ENCODE data around the gene CCDC192. TPM values are rescaled to one million over a fixed set of nuclear protein-coding genes. Genes with fewer than 3 reads are reported as not detected.

Gene CCDC192
- total and polyA plus RNA-seq, 2 of the 4 experiments (the other 2 are of a cell fraction), result not detected

DNA sequence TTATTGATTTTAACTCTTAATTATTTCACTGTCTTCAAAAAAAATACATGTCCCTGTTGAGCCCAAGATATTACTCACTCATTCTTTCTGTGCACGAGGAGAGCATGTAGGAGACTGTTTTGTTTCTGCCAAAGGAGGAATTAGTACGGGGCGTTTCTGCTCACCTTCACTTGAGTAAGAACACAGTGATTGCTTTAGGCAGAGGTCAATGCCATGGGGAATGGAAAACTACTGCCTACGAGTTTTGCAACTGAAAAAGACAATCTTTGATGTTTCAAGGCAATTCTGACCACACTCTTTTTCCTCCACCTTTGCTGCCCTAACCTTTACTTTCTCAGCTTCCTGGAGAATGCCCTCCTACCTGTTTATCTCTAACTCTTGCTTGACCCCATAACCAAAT is 109.4 kb downstream of the CCDC192 start:
- ATAC-seq (ENCODE audit: low read depth), result no peak
- WGBS, 2 experiments (ENCODE audit: extremely low coverage in 2 of 2, insufficient read length in 1 of 2), result no CpG with 5 or more reads among the region's 4 CpGs
- ChIA-PET POLR2A (ENCODE audit: unreplicated experiment) (no interaction called here), CTCF (no interaction called here)
- Histone ChIP-seq H2AK9ac (replicated peaks; ENCODE audit: low read depth, low read length, poor library complexity) (no peak overlapping the region), H3K27ac (ENCODE audit: insufficient read depth, low read length) (no peak overlapping the region), H3K9me3 (ENCODE audit: control insufficient read depth, insufficient read depth, low read length) (no peaks in the 10 kb centered on the region), H3K27me3 (ENCODE audit: control insufficient read depth, insufficient read depth, low read length) (no peaks in the 10 kb centered on the region), H3K4me3 (ENCODE audit: insufficient read depth, low read depth, low read length) (no peak overlapping the region), H2BK15ac (ENCODE audit: low read depth, low read length) (peak overlapping the region; percentile 19; the same call in 1 of the 3 replicates), H4K5ac (ENCODE audit: low read depth, low read length) (peak overlapping the region; percentile 42; the same call in 1 of the 2 replicates), H2BK5ac (ENCODE audit: low read depth, low read length, poor library complexity, severe bottlenecking) (peak overlapping the region; percentile 63), H4K91ac (ENCODE audit: insufficient read depth, low read depth, low read length) (peak overlapping the region; percentile 50), H3K18ac (ENCODE audit: low read depth, low read length) (peak overlapping the region; percentile 38; the same call in 1 of the 2 replicates), H2BK120ac (ENCODE audit: low read depth, low read length) (peak overlapping the region; percentile 95), H3K79me1 (ENCODE audit: low read depth in 1 of 2, low read length in 2 of 2) (no peaks in the 10 kb centered on the region), H4K20me1 (ENCODE audit: insufficient read depth, low read length) (no peaks in the 10 kb centered on the region), H3K56ac (ENCODE audit: extremely low read depth, insufficient read depth, low read length) (no peak overlapping the region), H3K4ac (ENCODE audit: low read depth, low read length) (peak overlapping the region; percentile 70), H3K9me1 (ENCODE audit: insufficient read depth, low read length) (no peaks in the 10 kb centered on the region), H3K4me1 (ENCODE audit: control insufficient read depth, insufficient read depth, low read length) (peaks cover 11% of the 10 kb centered on the region), H2BK20ac (ENCODE audit: low read depth, low read length) (peak overlapping the region; percentile 86), H2AFZ (replicated peaks; ENCODE audit: low read length, poor library complexity) (no peak overlapping the region), H3K23ac (ENCODE audit: low read depth, low read length) (peak overlapping the region; percentile 84; the same call in 1 of the 2 replicates), H4K8ac (ENCODE audit: low read depth in 2 of 2, low read length in 2 of 2) (peak overlapping the region in 1 of 2 experiments; percentile 54; a peak in 2 of 4 replicates), H3K14ac (replicated peaks; ENCODE audit: low read depth, low read length) (peak overlapping the region; percentile 76), H2AK5ac (ENCODE audit: low read depth, low read length) (no peak overlapping the region; the same call in 1 of the 2 replicates), H3K4me2 (ENCODE audit: low read depth, low read length) (no peak overlapping the region), H3K36me3 (ENCODE audit: control insufficient read depth, insufficient read depth, low read length) (no peaks in the 10 kb centered on the region), H3K9ac (ENCODE audit: low read depth, low read length) (no peak overlapping the region)
- in situ Hi-C loops (cut with MboI; ENCODE audit: low sequenced_read_pairs) (no loop called here), dilution Hi-C loops (cut with HindIII; ENCODE audit: low sequenced_read_pairs, unreplicated experiment) (no loop called here), intact Hi-C loops (cut with micrococcal nuclease) (loop anchor here (5.0 kb wide), 1 partner anchor 50 kb away; no protein-coding TSS in a partner anchor)
- TF ChIP-seq, protein P1, sequence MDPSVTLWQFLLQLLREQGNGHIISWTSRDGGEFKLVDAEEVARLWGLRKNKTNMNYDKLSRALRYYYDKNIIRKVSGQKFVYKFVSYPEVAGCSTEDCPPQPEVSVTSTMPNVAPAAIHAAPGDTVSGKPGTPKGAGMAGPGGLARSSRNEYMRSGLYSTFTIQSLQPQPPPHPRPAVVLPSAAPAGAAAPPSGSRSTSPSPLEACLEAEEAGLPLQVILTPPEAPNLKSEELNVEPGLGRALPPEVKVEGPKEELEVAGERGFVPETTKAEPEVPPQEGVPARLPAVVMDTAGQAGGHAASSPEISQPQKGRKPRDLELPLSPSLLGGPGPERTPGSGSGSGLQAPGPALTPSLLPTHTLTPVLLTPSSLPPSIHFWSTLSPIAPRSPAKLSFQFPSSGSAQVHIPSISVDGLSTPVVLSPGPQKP (IDR thresholded peaks at IDR 0.05; ENCODE audit: borderline replicate concordance, low read depth, low read length), result no peak
- no peak for TF ChIP-seq RCOR1 (IDR thresholded peaks at IDR 0.05; ENCODE audit: insufficient replicate concordance, low read length)
- no peak for TF ChIP-seq MAZ (IDR thresholded peaks at IDR 0.05; ENCODE audit: borderline replicate concordance, low read depth, low read length)
- TF ChIP-seq, protein P2, sequence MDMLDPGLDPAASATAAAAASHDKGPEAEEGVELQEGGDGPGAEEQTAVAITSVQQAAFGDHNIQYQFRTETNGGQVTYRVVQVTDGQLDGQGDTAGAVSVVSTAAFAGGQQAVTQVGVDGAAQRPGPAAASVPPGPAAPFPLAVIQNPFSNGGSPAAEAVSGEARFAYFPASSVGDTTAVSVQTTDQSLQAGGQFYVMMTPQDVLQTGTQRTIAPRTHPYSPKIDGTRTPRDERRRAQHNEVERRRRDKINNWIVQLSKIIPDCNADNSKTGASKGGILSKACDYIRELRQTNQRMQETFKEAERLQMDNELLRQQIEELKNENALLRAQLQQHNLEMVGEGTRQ (IDR thresholded peaks at IDR 0.05; ENCODE audit: low read depth, low read length), result no peak
- TF ChIP-seq SMC3 (IDR thresholded peaks at IDR 0.05; ENCODE audit: low read depth, low read length), result no peak
- BruUV-seq (replicated peaks), result no TSS peak
- DNase-seq, result no peak

Data from IMR-90 (cell line).